Measurements from ENCODE around the gene ADAMTS16.

DNA sequence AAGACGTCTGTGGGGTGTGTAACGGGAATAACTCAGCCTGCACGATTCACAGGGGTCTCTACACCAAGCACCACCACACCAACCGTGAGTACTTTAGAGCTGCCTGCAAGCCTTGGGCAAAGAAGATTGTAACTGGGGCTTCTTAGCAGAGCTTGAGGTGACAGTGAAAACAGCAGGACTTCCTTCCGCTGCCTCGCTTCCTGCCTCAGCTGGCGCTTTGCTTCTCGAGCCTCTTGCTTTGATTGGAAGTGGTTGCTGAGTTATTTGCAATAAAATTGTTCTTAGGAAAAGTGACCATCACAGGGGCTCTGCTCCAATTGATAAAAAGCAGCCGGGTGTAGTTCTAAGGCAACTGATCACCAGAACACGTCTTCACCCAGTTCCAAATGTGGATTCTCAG lies 99.1 kb downstream of the ADAMTS16 start:
- TF ChIP-seq, protein P1, sequence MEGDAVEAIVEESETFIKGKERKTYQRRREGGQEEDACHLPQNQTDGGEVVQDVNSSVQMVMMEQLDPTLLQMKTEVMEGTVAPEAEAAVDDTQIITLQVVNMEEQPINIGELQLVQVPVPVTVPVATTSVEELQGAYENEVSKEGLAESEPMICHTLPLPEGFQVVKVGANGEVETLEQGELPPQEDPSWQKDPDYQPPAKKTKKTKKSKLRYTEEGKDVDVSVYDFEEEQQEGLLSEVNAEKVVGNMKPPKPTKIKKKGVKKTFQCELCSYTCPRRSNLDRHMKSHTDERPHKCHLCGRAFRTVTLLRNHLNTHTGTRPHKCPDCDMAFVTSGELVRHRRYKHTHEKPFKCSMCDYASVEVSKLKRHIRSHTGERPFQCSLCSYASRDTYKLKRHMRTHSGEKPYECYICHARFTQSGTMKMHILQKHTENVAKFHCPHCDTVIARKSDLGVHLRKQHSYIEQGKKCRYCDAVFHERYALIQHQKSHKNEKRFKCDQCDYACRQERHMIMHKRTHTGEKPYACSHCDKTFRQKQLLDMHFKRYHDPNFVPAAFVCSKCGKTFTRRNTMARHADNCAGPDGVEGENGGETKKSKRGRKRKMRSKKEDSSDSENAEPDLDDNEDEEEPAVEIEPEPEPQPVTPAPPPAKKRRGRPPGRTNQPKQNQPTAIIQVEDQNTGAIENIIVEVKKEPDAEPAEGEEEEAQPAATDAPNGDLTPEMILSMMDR (IDR thresholded peaks at IDR 0.05), result no peak
- no peak for TF ChIP-seq EP300 (IDR thresholded peaks at IDR 0.05)
